Measurements from ENCODE around the gene IGFBP7. TPM values are rescaled to one million over a fixed set of nuclear protein-coding genes. Genes with fewer than 3 reads are reported as not detected.

The IGFBP7 gene
- total RNA-seq, 2 experiments from 2014 or later: not detected

- TF ChIP-seq CTCF (conservative IDR thresholded peaks at IDR 0.05; ENCODE audit: low read length) (no peak), EZH2phosphoT487 (IDR thresholded peaks at IDR 0.05; ENCODE audit: borderline replicate concordance, low read depth, low read length) (no peak)
- no peaks in the 10 kb centered on the region for H3K4me1 ChIP-seq (ENCODE audit: insufficient read depth, low read length, poor library complexity, severe bottlenecking)
- 0 out of 2 replicates have a peak, but pooled peaks cover 3% of the 10 kb centered on the region for H4K20me1 ChIP-seq (ENCODE audit: insufficient read depth, low read length)
- H2AFZ ChIP-seq (ENCODE audit: low read length): no peak overlapping the region
- no peak for DNase-seq (ENCODE audit: low spot score)
- no peaks in the 10 kb centered on the region for H3K79me2 ChIP-seq (ENCODE audit: insufficient read depth, low read depth, low read length)
- H3K4me2 ChIP-seq (ENCODE audit: low read length): no peak overlapping the region
- no peaks in the 10 kb centered on the region for H3K36me3 ChIP-seq (ENCODE audit: insufficient read depth, low read length)
- no peak overlapping the region for H3K27ac ChIP-seq (ENCODE audit: low read depth, low read length, poor library complexity, severe bottlenecking)
- intact Hi-C loops (cut with micrococcal nuclease; ENCODE audit: unreplicated experiment): no loop called here
- POLR2A ChIA-PET: interaction anchor here (0.6 kb wide), 1 partner anchor 554 kb away, joined by 3 read pairs; no protein-coding TSS in a partner anchor
- H3K9me2 ChIP-seq (ENCODE audit: insufficient read depth, low read length): no peaks in the 10 kb centered on the region
- no peak overlapping the region for H3K4me3 ChIP-seq (ENCODE audit: low read depth, low read length, poor library complexity, severe bottlenecking)
- H3K9me3 ChIP-seq (ENCODE audit: low read length): no peaks in the 10 kb centered on the region
- CTCF ChIA-PET (ENCODE audit: unreplicated experiment): no interaction called here
- BruUV-seq (replicated peaks): no TSS peak
Measured at GRCh38 chr4:57042711-57043169, 67.4 kb downstream of the IGFBP7 start.

GRCh38 chr4:57041020-57041419, 69.2 kb downstream of the IGFBP7 start:
- TF ChIP-seq EZH2phosphoT487 (IDR thresholded peaks at IDR 0.05; ENCODE audit: borderline replicate concordance, low read depth, low read length): no peak
- TF ChIP-seq CTCF (conservative IDR thresholded peaks at IDR 0.05; ENCODE audit: low read length): no peak
- Histone ChIP-seq H3K9me2 (ENCODE audit: insufficient read depth, low read length) (no peaks in the 10 kb centered on the region), H3K27ac (ENCODE audit: low read depth, low read length, poor library complexity, severe bottlenecking) (no peak overlapping the region), H3K4me2 (ENCODE audit: low read length) (no peak overlapping the region), H3K4me3 (ENCODE audit: low read depth, low read length, poor library complexity, severe bottlenecking) (no peak overlapping the region), H3K9me3 (ENCODE audit: low read length) (no peaks in the 10 kb centered on the region), H2AFZ (ENCODE audit: low read length) (no peak overlapping the region), H3K4me1 (ENCODE audit: insufficient read depth, low read length, poor library complexity, severe bottlenecking) (no peaks in the 10 kb centered on the region), H4K20me1 (ENCODE audit: insufficient read depth, low read length) (0 out of 2 replicates have a peak, but pooled peaks cover 3% of the 10 kb centered on the region), H3K79me2 (ENCODE audit: insufficient read depth, low read depth, low read length) (no peaks in the 10 kb centered on the region), H3K36me3 (ENCODE audit: insufficient read depth, low read length) (no peaks in the 10 kb centered on the region)
- POLR2A ChIA-PET: no interaction called here
- intact Hi-C loops (cut with micrococcal nuclease; ENCODE audit: unreplicated experiment): no loop called here
- CTCF ChIA-PET (ENCODE audit: unreplicated experiment): no interaction called here
- BruUV-seq (replicated peaks): no TSS peak
- no peak for DNase-seq (ENCODE audit: low spot score)

GRCh38 chr4:57040510-57040909, 69.7 kb downstream of the IGFBP7 start:
- Histone ChIP-seq H3K36me3 (ENCODE audit: insufficient read depth, low read length) (no peaks in the 10 kb centered on the region), H2AFZ (ENCODE audit: low read length) (no peak overlapping the region), H3K4me3 (ENCODE audit: low read depth, low read length, poor library complexity, severe bottlenecking) (no peak overlapping the region), H3K4me1 (ENCODE audit: insufficient read depth, low read length, poor library complexity, severe bottlenecking) (no peaks in the 10 kb centered on the region), H3K9me3 (ENCODE audit: low read length) (no peaks in the 10 kb centered on the region), H4K20me1 (ENCODE audit: insufficient read depth, low read length) (0 out of 2 replicates have a peak, but pooled peaks cover 3% of the 10 kb centered on the region), H3K4me2 (ENCODE audit: low read length) (no peak overlapping the region), H3K9me2 (ENCODE audit: insufficient read depth, low read length) (no peaks in the 10 kb centered on the region), H3K27ac (ENCODE audit: low read depth, low read length, poor library complexity, severe bottlenecking) (no peak overlapping the region), H3K79me2 (ENCODE audit: insufficient read depth, low read depth, low read length) (no peaks in the 10 kb centered on the region)
- TF ChIP-seq EZH2phosphoT487 (IDR thresholded peaks at IDR 0.05; ENCODE audit: borderline replicate concordance, low read depth, low read length) (no peak), CTCF (conservative IDR thresholded peaks at IDR 0.05; ENCODE audit: low read length) (no peak)
- no peak for DNase-seq (ENCODE audit: low spot score)
- ChIA-PET POLR2A (no interaction called here), CTCF (ENCODE audit: unreplicated experiment) (no interaction called here)
- intact Hi-C loops (cut with micrococcal nuclease; ENCODE audit: unreplicated experiment): no loop called here
- no TSS peak for BruUV-seq (replicated peaks)
